NT2/D1 (cell line): Measurements from ENCODE around the gene MXD4.

ENCODE experiments used
- YY1 ChIP-seq: IDR thresholded peaks from 2 replicates; pipeline ENCODE4 v1.6.1; 2011; ENCODE audit not compliant: insufficient read length, insufficient read depth
- ZNF274 ChIP-seq: IDR thresholded peaks from 2 replicates; pipeline ENCODE4 v1.6.1; 2011; ENCODE audit warnings: mild to moderate bottlenecking, low read depth, low read length

- TF ChIP-seq ZNF274 (no peak), YY1 (no peak)
Observed at GRCh38 chr4:2266181-2266580, 4.3 kb upstream of the MXD4 start.
